GM19240 (cell line): ENCODE results near the gene CLCN2.

Source experiments
- DNase-seq: peaks from one replicate; pipeline ENCODE4 v3.0.0; 2011; ENCODE audit warnings: low spot score; ENCODE audit not compliant: insufficient read length

Gene CLCN2

DNA sequence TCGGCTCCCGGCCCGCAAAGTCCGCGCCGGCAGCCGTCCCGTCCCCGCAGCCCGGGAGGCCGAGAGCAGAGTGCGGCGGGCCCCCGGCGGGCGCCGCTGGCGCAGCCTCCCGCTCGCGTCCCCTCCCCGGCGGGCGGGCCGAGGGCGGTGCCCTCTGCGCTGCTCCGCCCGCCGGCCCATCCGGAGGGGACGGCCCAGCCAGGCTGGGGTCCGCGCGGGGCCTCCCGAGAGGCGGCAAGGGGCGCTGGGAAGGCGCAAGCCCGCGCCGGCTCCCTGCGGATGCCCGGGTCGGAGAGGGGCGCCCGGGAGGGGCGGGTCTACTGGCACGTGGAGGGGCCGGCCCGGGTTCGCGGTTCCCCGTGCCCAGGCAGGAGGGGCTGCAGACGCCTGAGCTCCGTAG is at the start of gene CLCN2, which contains the start of gene POLR2H:
CLCN2 (minus strand) TSS at position 74 of the 400 bp plus-strand sequence. CDS start 126 bp downstream, outside the sequence.
POLR2H (plus strand) TSS at position 179 of the 400 bp plus-strand sequence. CDS start 1,783 bp downstream, outside the sequence.
- no peak for DNase-seq

DNA sequence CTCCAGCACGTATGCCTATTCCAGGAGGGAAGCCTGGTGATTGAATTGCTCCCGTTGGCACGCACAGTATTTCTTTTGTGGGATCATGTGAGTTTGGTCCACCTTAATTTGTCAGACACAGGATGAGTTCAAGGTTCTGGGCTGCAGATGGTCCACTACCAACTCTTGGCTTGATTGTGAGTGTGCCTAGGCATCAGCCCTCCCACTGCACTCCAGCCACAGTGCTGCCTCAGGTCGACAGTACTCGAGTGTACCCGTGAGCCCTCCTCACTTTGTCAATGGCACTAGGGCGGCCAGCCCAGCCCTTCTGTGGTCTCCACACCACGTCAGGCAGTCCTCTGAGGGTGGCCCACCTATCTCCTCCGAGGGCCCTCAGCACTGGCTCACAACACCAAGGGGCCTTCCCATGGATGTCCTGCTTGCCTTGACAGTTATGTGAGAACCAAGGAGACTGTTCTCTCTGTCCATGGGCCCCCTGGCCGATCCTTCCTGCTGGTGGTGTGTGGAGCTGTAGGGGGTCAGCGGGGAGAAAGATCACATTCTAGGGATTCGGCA is 48.6 kb upstream of the CLCN2 start:
- no peak for DNase-seq

DNA sequence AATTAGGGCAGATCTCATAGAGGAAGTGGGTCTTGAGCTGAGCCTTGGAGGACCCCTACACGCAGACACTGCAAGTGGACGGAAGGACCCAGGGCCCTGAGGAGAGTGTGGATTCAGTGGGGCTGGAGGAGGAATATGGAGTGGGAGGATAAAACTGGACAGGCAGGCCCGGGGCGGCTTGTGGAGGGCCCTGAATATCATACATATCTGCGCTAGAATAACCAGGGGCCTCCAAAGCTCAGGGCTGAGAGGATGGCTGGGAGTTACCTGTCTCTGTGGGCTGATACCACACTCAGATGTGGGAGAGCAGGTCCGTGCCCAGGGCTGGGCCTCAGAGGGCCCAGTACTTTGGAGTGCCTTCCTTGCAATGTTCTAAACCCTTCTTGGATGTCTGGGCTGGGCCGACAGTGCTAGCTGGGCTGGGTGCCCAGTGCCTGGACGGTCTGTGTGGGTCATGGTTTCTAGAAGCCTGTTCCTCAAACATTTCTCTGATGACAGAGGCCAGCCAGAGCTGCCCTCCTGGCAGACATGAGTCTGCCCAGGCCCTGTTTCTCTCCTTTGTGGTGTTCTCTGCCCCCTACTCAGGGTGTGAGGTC is 48.0 kb upstream of the CLCN2 start:
- DNase-seq: no peak

DNA sequence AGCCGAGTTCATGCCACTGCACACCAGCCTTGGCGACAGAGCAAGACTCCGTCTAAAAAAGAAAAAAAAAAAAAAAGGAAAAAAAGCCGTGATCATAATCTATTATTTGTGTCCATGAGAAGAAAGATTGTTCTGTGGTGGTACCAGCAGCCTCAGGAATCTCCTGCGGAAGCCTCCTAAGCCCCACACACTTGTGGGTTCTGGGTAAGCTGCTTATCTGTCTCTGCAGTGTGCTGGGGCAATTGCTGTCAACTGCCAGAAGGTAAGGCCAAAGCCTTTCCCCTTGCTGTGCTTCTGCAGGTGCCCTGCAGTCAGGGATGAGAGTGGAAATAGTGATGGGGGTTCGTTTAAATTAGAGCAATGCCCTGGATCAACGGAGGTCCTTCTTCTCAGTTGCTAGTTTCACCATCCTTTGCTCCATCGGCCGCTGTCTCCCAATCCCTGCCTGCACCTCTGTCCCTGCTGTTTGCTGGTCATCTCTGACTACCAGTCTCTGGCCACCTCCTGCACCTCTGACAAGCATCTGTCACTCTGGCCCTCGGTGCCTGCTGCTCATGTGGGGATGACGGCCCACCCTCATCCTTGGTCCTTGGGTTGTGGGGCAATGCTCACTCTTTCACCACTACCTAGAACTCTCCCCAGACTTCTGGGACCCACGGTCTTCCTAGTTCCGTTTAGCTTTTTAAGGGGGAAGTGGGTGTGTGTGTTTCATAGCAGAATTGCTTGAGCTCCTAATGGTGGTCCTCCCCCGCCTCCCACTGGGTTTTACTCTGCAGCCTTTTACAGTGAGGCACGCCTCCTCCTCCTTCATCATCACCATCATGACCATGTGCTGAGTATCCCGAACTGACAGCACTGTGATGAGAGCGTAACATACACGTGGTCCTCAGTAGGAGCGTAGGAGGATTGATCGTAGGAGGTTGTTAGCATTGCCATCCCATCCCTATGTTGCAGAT is 43.9 kb upstream of the CLCN2 start:
- no peak for DNase-seq

DNA sequence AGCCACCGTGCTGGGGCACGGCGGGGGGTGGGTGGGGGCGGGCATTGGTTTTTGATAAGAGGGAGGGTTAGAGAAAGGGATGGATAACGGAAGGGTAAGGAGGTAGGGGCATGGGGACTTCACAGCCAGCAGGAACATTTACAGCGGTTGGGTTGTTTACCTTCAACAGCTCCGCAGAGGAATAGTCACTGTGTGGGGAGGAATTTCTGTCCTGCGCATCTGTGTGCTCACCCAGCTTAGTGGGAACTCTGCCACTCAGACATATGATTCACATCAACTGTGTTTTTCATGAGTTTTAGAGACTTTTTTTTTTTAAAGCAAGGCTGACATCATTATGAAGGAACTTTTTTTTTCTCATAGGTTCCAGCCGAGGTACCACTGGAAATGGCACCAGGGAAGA is 38.0 kb upstream of the CLCN2 start:
- no peak for DNase-seq

DNA sequence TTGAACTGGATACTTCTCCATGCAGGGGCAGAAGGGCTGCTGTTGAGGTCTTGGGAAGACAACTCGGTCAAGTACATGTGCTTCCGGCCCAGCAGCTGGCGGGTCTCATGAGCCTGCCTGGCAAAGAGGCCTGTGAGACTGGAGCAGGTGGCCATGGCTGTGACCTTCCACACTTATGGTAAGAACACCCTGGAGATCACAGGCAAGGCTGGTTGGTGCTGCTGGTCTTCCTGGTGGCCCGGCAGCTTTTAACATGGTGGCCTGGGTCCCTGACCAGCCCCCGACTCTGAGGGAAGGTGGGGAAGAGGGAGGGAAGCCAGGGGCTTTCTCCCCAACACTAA is 33.9 kb upstream of the CLCN2 start:
- DNase-seq: no peak

DNA sequence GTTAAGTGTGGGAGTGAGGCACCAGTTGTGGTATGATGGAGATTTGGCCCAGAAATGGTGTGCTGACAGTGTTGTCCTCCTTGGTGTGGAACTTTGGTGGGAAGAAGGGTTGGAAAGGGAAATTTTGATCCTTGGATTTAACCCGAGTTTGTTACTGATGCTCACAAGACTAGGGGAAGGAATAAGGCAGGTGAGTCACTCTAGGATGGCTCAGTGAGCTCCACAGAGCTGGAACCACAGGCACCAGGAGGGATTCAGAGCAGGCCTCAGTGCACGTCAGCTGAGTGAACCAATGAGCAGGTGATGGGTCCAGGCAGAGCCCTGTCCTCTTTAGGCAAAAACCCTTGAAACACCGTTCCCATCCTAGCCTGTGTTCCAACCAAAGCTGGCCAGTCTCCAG is 29.9 kb upstream of the CLCN2 start:
- DNase-seq: no peak

DNA sequence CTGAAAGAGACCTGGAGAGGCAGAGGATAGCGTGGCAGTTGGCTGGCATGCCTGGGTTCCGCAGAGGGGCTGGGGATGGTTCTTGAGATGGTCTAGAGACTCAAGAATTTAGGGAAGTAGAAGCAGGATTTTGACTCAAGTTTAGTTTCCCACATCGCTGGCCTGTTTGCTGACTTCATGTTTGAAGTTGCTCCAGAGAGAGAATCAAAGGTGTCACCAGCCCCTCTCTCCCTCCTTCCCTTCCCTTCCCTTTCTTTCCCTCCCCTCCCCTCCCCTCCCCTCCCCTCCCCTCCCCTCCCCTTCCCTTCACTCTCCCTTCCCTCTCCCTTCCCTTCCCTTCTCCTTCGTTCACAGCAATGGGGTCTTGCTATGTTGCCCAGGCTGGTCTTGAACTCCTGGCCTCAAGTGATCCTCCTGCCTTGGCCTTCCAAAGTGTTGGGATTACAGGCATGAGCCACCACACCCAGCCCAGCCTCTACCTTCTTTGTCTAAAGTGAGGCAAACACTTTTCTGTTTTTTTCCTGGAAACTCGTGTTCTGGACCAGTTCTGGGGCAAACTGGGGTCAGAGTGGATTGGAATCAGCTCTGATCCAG is 28.6 kb upstream of the CLCN2 start:
- no peak for DNase-seq

DNA sequence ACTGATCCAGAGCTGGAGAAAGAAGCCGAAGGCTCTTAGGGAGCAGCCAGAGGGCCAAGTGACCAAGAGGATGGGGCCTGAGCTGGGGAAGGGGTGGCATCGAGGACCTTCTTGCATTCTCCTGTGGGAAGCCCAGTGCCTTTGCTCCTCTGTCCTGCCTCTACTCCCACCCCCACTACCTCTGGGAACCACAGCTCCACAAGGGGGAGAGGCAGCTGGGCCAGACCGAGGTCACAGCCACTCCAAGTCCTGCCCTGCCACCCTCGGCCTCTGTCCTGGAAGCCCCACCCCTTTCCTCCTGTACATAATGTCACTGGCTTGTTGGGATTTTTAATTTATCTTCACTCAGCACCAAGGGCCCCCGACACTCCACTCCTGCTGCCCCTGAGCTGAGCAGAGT is 28.0 kb upstream of the CLCN2 start:
- DNase-seq: no peak

DNA sequence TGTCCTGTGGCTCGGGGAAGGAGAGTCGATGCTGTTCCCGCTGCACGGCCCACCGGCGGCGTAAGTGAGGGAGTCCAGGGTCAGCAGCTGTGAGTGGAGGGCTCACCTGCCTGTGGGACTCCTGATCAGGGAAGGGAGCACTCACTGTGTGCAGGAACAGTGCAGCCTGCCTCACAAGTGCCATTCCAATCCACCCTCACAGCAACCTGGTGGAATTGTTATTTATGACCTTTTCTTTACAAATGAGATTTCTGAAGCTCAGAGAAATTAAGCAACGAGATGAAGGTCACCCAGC is 27.5 kb upstream of the CLCN2 start:
- DNase-seq: no peak

DNA sequence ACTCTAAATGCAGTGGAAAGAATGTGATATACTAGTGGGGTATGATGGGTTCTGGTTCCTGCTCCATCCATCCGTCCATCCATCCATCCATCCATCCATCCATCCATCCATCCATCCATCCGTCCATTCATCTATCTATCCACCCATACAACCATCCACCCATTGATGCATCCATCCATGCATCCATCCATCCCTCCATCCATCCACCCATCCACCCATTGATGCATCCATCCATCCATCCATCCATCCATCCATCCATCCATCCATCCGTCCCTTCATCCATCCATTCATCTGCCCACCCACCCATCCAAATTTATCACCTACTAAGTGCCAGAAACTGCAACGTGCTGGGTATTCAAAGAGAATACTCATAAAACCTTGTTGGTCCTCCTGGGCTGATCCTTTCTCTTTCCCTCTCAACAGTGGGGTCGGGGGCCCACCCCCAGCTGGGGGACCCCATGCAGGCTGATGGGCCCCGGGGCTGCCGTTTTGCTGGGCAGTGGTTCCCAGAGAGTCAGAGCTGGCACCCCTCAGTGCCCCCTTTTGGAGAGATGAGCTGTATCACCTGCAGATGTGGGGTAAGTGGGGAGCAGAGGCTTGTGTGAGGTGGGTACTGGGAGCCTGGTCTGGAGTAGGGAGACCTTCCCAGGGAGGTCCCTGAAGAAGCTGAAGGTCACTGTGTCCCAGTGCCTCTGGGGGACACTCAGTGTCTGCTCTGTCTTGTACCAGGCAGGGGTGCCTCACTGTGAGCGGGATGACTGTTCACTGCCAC is 26.9 kb upstream of the CLCN2 start:
- DNase-seq: no peak

DNA sequence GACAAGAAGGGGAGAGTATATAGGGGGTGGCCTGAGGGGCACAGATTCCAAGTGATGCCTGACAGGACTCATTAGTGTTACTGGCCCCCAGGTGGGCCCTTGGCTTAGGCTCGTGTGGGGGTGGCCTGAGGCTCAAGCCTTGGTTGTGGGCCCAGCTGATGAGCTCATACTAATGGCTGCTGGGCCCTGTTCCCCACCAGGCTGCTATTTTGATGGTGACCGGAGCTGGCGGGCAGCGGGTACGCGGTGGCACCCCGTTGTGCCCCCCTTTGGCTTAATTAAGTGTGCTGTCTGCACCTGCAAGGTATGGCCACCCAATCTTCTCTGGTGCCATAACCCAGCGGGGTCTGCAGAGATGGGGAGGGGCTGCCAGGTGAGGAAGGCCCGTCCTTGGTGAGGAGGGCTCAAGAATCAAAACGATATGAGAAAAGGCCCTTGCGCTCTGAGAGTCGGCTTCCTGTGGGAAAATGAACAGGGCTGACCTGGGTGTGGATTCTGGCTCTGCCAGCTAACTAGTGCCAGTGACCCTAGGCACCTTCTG is 25.8 kb upstream of the CLCN2 start:
- DNase-seq: no peak

DNA sequence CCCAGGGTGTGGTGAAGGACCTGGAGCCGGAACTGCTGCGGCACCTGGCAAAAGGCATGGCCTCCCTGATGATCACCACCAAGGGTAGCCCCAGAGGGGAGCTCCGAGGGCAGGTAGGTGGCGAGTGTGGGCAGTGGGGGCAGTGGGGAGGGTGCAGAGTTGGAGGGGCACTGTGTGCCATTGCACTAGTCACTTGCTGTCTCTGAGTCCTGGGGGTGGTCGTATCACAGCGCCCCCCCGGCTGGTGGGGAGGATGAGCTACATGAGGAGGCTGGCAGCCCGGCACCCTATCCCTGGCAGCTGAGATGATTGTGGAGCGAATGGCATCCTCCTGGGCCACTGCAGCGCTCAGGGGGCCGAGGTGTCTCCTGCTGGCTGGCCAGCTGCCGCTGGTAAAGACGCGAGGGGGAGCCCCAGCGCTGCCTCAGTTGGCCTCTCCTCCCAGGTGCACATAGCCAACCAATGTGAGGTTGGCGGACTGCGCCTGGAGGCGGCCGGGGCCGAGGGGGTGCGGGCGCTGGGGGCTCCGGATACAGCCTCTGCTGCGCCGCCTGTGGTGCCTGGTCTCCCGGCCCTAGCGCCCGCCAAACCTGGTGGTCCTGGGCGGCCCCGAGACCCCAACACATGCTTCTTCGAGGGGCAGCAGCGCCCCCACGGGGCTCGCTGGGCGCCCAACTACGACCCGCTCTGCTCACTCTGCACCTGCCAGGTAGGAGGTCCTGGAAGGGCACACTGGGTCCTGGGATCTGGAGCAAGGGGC is 24.8 kb upstream of the CLCN2 start:
- DNase-seq: no peak

DNA sequence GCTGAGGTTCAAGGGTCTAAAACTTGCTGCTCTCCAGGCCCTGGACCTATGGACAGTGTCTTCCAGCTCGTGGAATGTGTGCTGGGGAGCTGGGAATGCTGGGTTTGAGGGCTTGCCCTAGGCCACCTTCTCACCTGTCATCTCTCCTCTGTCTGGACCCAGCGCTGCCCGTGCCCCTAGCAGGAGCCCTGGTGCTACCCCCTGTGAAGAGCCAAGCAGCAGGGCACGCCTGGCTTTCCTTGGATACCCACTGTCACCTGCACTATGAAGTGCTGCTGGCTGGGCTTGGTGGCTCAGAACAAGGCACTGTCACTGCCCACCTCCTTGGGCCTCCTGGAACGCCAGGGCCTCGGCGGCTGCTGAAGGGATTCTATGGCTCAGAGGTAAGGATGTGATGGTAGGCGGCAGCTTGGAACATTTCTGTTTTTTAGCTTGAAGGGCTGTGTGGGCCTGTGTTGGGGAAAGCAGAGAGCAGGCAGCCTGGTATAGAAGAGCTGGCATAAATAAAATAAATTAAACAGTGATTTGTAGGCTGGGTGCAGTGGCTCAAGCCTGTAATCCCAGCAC is 23.5 kb upstream of the CLCN2 start:
- no peak for DNase-seq

DNA sequence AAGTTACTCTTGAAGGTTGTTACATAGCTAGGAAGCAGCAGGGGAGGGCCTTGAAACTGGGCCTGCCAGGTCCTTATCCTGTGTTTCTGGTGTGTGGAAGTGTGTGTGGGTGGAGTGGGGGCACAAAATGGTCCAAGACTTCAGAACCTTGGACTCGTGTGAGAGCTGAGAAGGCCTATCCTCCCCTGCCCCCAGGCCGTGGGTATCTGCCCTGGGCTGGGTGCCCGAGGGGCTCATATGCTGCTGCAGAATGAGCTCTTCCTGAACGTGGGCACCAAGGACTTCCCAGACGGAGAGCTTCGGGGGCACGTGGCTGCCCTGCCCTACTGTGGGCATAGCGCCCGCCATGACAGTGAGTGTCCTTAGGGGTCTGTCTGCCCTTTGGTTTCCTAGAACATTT is 22.9 kb upstream of the CLCN2 start:
- DNase-seq: no peak

DNA sequence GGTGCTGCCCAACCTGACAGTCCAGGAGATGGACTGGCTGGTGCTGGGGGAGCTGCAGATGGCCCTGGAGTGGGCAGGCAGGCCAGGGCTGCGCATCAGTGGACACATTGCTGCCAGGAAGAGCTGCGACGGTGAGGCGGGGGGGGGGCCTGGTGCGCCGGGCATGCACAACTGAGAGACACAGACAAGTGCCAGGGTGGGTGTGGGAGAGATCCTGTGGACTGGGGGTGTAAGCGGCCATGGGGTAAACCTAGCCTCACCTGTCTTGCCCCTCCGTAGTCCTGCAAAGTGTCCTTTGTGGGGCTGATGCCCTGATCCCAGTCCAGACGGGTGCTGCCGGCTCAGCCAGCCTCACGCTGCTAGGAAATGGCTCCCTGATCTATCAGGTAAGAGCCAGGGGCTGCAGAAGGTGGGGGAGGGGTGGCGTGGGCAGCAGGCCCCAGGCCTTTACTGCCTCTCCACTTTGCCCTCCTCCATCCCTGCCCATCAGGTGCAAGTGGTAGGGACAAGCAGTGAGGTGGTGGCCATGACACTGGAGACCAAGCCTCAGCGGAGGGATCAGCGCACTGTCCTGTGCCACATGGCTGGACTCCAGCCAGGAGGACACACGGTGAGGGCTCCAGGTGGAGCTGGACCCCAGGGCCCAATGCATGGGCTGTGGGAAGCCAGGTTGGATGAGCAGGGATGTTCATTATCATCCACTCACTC is 21.8 kb upstream of the CLCN2 start:
- DNase-seq: no peak

DNA sequence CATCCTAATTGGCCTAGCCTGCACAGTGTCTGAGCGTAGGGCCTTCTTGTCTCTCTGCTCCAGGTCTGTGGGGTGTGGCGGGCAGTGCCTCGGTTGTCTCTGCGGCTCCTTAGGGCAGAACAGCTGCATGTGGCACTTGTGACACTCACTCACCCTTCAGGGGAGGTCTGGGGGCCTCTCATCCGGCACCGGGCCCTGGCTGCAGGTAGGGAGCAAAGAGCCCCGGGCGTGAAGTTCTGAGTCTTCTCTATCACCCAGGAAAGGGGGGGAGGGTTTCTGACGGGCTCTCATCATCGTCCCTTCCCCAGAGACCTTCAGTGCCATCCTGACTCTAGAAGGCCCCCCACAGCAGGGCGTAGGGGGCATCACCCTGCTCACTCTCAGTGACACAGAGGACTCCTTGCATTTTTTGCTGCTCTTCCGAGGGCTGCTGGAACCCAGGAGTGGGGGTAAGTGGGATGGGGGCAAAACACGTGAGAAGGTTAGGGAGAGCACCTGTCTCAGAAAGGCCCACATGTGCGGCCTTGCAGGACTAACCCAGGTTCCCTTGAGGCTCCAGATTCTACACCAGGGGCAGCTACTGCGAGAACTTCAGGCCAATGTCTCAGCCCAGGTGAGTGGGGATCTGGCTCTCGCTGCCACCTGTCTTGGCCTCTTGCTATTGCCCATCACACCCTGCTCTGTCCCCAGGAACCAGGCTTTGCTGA is 21.1 kb upstream of the CLCN2 start:
- no peak for DNase-seq

DNA sequence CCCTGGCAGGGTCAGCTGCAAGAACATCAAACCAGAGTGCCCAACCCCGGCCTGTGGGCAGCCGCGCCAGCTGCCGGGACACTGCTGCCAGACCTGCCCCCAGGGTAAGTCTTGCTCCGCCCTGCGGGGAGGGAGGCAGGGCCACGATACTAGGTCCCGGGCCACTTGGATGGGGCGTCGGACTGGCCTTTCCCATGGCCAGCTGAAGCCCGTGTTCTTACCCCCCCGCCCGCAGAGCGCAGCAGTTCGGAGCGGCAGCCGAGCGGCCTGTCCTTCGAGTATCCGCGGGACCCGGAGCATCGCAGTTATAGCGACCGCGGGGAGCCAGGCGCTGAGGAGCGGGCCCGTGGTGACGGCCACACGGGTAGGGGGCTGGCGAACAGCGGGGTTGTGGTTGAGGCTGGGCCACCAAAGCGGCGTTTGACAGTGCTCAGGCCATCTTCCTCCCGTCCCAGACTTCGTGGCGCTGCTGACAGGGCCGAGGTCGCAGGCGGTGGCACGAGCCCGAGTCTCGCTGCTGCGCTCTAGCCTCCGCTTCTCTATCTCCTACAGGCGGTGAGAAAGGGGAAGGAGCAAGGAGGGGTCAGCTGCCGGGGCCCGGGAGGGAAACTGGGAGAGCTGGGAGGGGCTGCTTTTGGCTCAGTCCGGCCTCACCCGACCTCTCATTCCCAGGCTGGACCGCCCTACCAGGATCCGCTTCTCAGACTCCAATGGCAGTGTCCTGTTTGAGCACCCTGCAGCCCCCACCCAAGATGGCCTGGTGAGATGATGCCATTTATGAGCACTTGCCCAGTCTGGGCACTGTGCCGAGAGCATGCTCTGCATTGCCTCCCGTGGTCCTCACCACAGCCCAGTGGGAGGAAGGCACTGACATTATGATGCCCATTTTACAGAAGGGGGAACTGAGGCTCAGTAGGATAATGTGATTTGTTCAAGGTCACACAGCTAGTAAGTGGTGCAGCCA is 20.1 kb upstream of the CLCN2 start:
- no peak for DNase-seq
